Effector memory CD8-positive, alpha-beta T cell (primary cell): ENCODE data around the gene PHACTR3.

Source experiments
- ATAC-seq: fragments of 150-1000 bp; cut with Tn5 transposase; replicated peaks from 2 replicates; pipeline ENCODE4 v1.10.0; 2021; ENCODE audit warnings: mild to moderate bottlenecking, moderate library complexity
- DNase-seq, 3 experiments: peaks; one replicate each; pipeline ENCODE4 v3.0.0; 2021
- H3K27ac Mint-ChIP-seq, 2 donors: one replicate each; pipeline ENCODE4 v1.8.0; 2022; ENCODE audit warnings: mild to moderate bottlenecking in 2 of 2, mixed read lengths in 2 of 2, moderate library complexity in 2 of 2
- H3K27me3 Mint-ChIP-seq, 2 donors: one replicate each; pipeline ENCODE4 v1.8.0; 2022; ENCODE audit warnings: mixed read lengths in 2 of 2
- H3K36me3 Mint-ChIP-seq: one replicate; pipeline ENCODE4 v1.8.0; 2022; ENCODE audit warnings: mild to moderate bottlenecking, moderate library complexity, mixed read lengths; ENCODE audit not compliant: insufficient read depth
- H3K4me1 Mint-ChIP-seq, 2 donors: one replicate each; pipeline ENCODE4 v1.8.0; 2022; ENCODE audit warnings: low read depth in 2 of 2, mixed read lengths in 2 of 2
- H3K4me3 Mint-ChIP-seq, 2 donors: one replicate each; pipeline ENCODE4 v1.8.0; 2022; ENCODE audit warnings: mild to moderate bottlenecking in 2 of 2, mixed read lengths in 2 of 2, moderate library complexity in 2 of 2
- H3K9me3 Mint-ChIP-seq, 2 donors: one replicate each; pipeline ENCODE4 v1.8.0; 2022; ENCODE audit warnings: mixed read lengths in 2 of 2

PHACTR3 gene

GRCh38 chr20:59624401-59624800, 20.1 kb downstream of the PHACTR3 start:
- H3K27me3 Mint-ChIP-seq = peaks cover 12 to 53% of the 10 kb centered on the region in 2 donors
- H3K4me1 Mint-ChIP-seq = no peaks in the 10 kb centered on the region
- no peak for DNase-seq
- H3K4me3 Mint-ChIP-seq = no peak overlapping the region
- no peak overlapping the region for H3K27ac Mint-ChIP-seq
- ATAC-seq = no peak
- no peaks in the 10 kb centered on the region for H3K36me3 Mint-ChIP-seq
- H3K9me3 Mint-ChIP-seq = no peaks in the 10 kb centered on the region

GRCh38 chr20:59625214-59625922, 21.0 kb downstream of the PHACTR3 start:
- H3K27ac Mint-ChIP-seq = no peak overlapping the region

GRCh38 chr20:59627298-59627697, 23.0 kb downstream of the PHACTR3 start:
- no peak for ATAC-seq
- H3K27me3 Mint-ChIP-seq = peaks cover 25 to 71% of the 10 kb centered on the region in 2 donors

More at GRCh38 chr20:59625214-59625922, 21.0 kb downstream of the PHACTR3 start:
- no peaks in the 10 kb centered on the region for H3K36me3 Mint-ChIP-seq
- DNase-seq (no peak), ATAC-seq (no peak)
- H3K4me3 Mint-ChIP-seq = no peak overlapping the region
- H3K9me3 Mint-ChIP-seq = no peaks in the 10 kb centered on the region
- H3K4me1 Mint-ChIP-seq = no peaks in the 10 kb centered on the region
- H3K27me3 Mint-ChIP-seq = peaks cover 19 to 61% of the 10 kb centered on the region in 2 donors

GRCh38 chr20:59628171-59628570, 23.8 kb downstream of the PHACTR3 start:
- no peak overlapping the region for H3K4me3 Mint-ChIP-seq
- no peaks in the 10 kb centered on the region for H3K4me1 Mint-ChIP-seq
- H3K36me3 Mint-ChIP-seq = no peaks in the 10 kb centered on the region
- peaks cover 30 to 79% of the 10 kb centered on the region in 2 donors for H3K27me3 Mint-ChIP-seq
- ATAC-seq = no peak
- no peak overlapping the region for H3K27ac Mint-ChIP-seq
- DNase-seq = no peak
- H3K9me3 Mint-ChIP-seq = no peaks in the 10 kb centered on the region

More at GRCh38 chr20:59627298-59627697, 23.0 kb downstream of the PHACTR3 start:
- no peaks in the 10 kb centered on the region for H3K4me1 Mint-ChIP-seq
- no peak overlapping the region for H3K27ac Mint-ChIP-seq
- no peak for DNase-seq
- no peaks in the 10 kb centered on the region for H3K9me3 Mint-ChIP-seq
- H3K36me3 Mint-ChIP-seq = no peaks in the 10 kb centered on the region
- no peak overlapping the region for H3K4me3 Mint-ChIP-seq

- ATAC-seq (no peak), DNase-seq (no peak)
- Mint-ChIP-seq H3K27ac (no peak overlapping the region), H3K4me3 (no peak overlapping the region), H3K36me3 (no peaks in the 10 kb centered on the region), H3K27me3 (peaks cover 40 to 70% of the 10 kb centered on the region in 2 donors), H3K4me1 (no peaks in the 10 kb centered on the region), H3K9me3 (no peaks in the 10 kb centered on the region)
Measured at GRCh38 chr20:59629141-59630045, 25.1 kb downstream of the PHACTR3 start.

- Mint-ChIP-seq H3K4me1 (no peaks in the 10 kb centered on the region), H3K36me3 (no peaks in the 10 kb centered on the region), H3K4me3 (no peak overlapping the region), H3K9me3 (no peaks in the 10 kb centered on the region), H3K27ac (no peak overlapping the region), H3K27me3 (peaks cover 44 to 65% of the 10 kb centered on the region in 2 donors)
- DNase-seq (no peak), ATAC-seq (no peak)
Measured at GRCh38 chr20:59630526-59630925, 26.2 kb downstream of the PHACTR3 start.

GRCh38 chr20:59631751-59632540, 27.6 kb downstream of the PHACTR3 start:
- DNase-seq = no peak
- H3K27ac Mint-ChIP-seq = no peak overlapping the region
- H3K9me3 Mint-ChIP-seq = no peaks in the 10 kb centered on the region
- ATAC-seq = no peak
- no peaks in the 10 kb centered on the region for H3K36me3 Mint-ChIP-seq
- no peak overlapping the region for H3K4me3 Mint-ChIP-seq
- no peaks in the 10 kb centered on the region for H3K4me1 Mint-ChIP-seq
- peaks cover 42 to 51% of the 10 kb centered on the region in 2 donors for H3K27me3 Mint-ChIP-seq

GRCh38 chr20:59632541-59633113, 28.3 kb downstream of the PHACTR3 start:
- H3K4me1 Mint-ChIP-seq = no peaks in the 10 kb centered on the region
- ATAC-seq (no peak), DNase-seq (no peak)
- peaks cover 42 to 50% of the 10 kb centered on the region in 2 donors for H3K27me3 Mint-ChIP-seq
- H3K36me3 Mint-ChIP-seq = no peaks in the 10 kb centered on the region
- no peak overlapping the region for H3K4me3 Mint-ChIP-seq
- no peaks in the 10 kb centered on the region for H3K9me3 Mint-ChIP-seq
- no peak overlapping the region for H3K27ac Mint-ChIP-seq

- no peak overlapping the region for H3K27ac Mint-ChIP-seq
- no peaks in the 10 kb centered on the region for H3K36me3 Mint-ChIP-seq
- DNase-seq (no peak), ATAC-seq (no peak)
- H3K27me3 Mint-ChIP-seq = peaks cover 50 to 60% of the 10 kb centered on the region in 2 donors
- no peak overlapping the region for H3K4me3 Mint-ChIP-seq
- no peaks in the 10 kb centered on the region for H3K4me1 Mint-ChIP-seq
- H3K9me3 Mint-ChIP-seq = peaks cover 0 to 8% of the 10 kb centered on the region in 2 donors
Measured at GRCh38 chr20:59633656-59634251, 29.4 kb downstream of the PHACTR3 start.

GRCh38 chr20:59634435-59635005, 30.2 kb downstream of the PHACTR3 start:
- DNase-seq (no peak), ATAC-seq (no peak)
- H3K27ac Mint-ChIP-seq = no peak overlapping the region
- H3K4me3 Mint-ChIP-seq = no peak overlapping the region
- peaks cover 0 to 12% of the 10 kb centered on the region in 2 donors for H3K9me3 Mint-ChIP-seq
- peaks cover 51 to 60% of the 10 kb centered on the region in 2 donors for H3K27me3 Mint-ChIP-seq
- H3K4me1 Mint-ChIP-seq = no peaks in the 10 kb centered on the region
- no peaks in the 10 kb centered on the region for H3K36me3 Mint-ChIP-seq

- H3K27ac Mint-ChIP-seq = no peak overlapping the region
- no peak for DNase-seq
- H3K27me3 Mint-ChIP-seq = peaks cover 43 to 45% of the 10 kb centered on the region in 2 donors
- no peaks in the 10 kb centered on the region for H3K36me3 Mint-ChIP-seq
- no peaks in the 10 kb centered on the region for H3K4me1 Mint-ChIP-seq
- ATAC-seq = no peak
- peaks cover 0 to 12% of the 10 kb centered on the region in 2 donors for H3K9me3 Mint-ChIP-seq
- no peak overlapping the region for H3K4me3 Mint-ChIP-seq
Measured at GRCh38 chr20:59636766-59637370, 32.5 kb downstream of the PHACTR3 start.

GRCh38 chr20:59640267-59640666, 35.9 kb downstream of the PHACTR3 start:
- DNase-seq = no peak
- ATAC-seq = no peak
- Mint-ChIP-seq H3K9me3 (peaks cover 0 to 12% of the 10 kb centered on the region in 2 donors), H3K4me1 (no peaks in the 10 kb centered on the region), H3K27me3 (peaks cover 29% of the 10 kb centered on the region in 2 donors), H3K4me3 (no peak overlapping the region), H3K27ac (no peak overlapping the region), H3K36me3 (no peaks in the 10 kb centered on the region)
